GM18873 (cell line): ENCODE data around the gene CCDC91.
"Not testable (repeated sequence)": the region's sequence is repeated elsewhere in the genome, so short reads cannot be mapped to it uniquely, and the experiment has no call there.

Source experiments
- ATAC-seq: cut with Tn5 transposase; IDR thresholded peaks from one replicate; pipeline ENCODE4 v1.9.1; 2021; ENCODE audit warnings: mild to moderate bottlenecking, moderate library complexity, moderate number of reproducible peaks; ENCODE audit not compliant: unreplicated experiment, low FRiP score

CCDC91 gene

DNA sequence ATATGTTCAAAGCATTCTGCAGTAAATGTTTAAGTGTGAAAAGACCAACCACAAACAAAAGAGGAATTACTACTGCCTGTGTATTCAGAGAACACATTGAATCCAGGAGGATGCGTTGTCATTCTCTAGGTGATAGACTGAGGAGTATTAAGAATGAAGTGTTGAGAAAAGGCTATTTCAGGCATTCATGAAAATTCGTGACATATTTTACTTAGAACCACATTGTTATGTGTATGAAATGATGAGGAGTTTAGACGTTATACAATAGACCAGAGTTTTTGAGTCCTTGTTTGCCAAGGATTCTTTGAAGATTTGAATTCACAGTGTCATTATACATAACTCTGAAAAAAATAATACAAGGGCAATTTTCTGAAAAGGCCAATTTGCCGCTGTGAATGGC lies 251.8 kb downstream of the CCDC91 start:
- no peak for ATAC-seq

DNA sequence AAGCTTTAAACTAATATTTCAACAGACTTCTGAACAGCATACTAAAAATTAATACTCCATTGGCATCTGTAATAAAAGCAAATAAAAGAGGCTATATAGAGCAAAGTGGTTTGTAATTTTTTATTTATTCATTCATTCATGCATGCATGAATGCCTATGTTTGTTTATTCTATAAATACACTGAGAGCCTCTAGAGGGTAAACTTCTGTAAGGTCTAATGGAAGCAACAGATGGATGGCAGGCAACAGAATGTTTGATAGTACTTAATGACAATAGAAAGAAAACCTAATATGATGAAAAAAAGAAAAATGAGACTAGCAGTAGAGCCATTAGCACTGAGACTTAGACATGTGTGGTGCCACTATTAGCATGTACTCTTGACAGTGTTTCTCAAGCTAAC lies 253.1 kb downstream of the CCDC91 start:
- no peak for ATAC-seq

DNA sequence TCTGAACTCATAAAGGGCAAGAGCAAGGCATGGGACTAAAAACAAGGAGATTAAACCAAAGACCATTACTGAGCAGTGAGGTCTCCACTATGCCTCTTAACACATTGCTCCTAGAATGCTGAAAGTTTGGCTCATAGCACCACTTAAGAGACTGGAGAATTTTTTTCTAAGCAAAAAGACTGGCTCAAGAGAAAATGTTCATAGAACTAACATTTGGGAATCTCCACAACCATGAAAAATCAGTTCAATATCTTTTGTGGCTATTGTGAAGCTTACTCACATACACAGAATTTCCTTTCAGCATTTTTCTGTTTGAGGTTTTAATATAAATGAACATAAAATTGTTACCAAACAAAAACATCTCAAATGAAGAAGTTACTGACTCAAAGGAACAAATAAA lies 255.8 kb downstream of the CCDC91 start:
- ATAC-seq, result no peak

DNA sequence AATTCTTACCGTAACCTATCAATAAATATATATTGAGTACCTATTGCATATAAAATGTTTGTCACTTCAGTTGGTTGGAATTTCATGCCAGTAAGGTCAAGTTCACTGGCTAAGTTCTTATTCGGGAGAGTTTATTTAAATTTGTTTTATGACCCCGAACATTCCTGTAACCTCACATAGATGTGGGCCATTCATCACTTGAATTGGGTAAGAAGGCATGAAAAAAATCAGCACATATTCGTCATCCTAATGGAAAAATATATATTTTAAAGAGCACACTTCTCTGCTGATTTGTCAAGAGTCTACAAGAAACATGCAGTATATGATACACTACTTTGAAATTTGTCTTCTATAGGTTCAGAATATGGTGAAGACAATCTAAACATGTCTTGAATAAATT lies 263.4 kb downstream of the CCDC91 start:
- no peak for ATAC-seq

DNA sequence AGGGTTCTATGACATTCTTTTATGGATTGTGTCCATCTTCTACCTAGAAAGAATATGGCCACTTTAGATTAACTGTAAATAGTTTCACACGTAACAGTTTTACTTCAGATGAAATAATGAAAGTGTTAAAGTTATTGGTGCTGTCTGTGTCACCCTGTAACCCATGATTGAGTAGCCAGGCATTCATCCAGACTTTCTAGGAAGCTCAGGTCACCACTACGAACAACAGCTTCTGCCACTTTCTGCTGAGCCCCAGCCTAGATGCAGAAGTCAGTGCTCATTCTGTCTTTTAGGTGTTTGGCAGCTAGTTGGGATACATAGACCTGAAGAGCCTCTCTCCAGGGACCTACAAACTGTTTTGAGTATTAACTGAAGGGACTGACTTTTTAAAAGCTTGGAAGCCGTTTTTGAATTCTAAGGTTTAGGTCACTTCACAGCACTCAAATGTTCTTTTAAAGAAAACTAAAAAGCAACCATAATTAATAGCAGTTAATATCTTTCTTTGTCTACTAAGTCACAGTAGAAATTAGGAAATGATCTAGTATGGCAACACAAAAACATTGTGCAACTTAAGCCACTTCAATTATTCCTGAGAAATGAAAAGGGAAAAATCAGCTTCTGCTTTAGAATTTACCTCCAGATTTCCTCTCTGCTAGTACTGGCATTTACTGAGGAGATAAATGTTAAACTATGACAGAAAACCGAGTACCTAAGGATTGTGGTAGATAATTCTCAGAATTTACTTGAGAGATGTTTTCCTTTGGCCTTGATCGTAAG lies 266.9 kb downstream of the CCDC91 start:
- no peak for ATAC-seq

DNA sequence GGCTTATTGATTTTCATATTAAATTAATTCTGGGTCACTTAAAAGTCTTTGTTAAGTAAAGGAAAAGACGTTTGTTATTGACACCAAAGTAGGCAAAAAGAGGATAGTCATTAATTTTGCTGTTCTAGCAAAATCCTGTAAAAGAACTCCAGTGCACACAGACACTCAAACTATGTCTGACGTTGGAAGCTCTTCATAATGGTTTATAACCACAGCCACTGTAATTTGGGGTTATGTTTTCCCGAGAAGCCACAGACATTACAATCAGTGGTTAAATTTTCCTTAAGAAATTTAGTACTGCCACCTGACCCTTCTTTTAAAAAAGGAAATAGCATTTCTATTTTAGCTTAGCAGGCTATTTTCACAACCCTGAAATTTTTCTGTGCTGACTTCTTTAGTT lies 267.5 kb downstream of the CCDC91 start:
- no peak for ATAC-seq

DNA sequence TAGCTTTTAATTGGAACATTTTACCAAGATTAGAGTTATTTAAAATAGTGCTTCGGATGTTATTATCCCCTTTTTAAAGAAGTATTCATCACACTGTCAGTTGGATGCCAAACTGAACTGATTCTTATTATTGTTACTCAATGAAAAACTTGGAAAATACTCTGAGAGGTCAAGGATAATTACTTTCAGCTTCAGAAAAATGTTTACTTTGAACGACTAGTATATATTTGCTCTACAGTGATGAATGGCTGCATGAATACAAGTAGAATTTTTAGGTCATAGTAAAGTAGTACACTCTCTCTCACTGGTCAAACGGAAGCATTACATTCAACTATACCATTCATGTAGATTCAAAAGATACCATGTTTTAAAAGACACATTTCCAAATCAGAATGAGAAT lies 269.2 kb downstream of the CCDC91 start:
- no peak for ATAC-seq

DNA sequence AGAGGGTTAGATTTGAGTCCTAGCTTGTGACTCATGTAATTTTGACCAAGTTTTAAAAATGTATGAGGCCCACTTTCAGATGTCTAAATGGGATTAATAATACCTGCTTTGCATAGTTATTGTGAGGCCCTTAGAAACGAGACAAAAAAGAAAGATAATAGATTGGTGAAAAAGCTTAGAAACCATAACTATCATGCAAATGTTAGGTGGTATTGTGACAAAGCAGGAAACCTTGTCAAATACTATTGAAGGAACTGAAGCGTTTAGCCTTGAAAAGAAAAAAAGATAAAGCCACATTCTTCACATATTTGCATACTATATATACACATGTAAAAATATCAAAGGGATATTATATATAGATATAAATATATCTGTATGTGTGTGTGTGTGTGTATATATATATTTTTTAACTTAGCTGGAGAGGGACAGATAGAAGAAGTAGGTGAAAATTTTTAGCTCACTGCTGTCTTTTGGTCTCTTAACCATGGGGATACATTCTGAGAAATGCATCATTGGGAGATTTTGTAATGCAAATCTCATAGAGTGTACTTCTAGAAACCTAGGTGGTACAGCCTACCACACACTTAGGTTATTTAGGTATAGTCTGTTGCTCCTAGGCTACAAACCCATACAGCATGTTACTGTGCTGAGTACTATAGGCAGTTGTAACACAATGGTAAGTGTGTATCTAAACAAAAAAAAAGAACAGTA lies 270.3 kb downstream of the CCDC91 start:
- ATAC-seq, result peak; percentile 51

DNA sequence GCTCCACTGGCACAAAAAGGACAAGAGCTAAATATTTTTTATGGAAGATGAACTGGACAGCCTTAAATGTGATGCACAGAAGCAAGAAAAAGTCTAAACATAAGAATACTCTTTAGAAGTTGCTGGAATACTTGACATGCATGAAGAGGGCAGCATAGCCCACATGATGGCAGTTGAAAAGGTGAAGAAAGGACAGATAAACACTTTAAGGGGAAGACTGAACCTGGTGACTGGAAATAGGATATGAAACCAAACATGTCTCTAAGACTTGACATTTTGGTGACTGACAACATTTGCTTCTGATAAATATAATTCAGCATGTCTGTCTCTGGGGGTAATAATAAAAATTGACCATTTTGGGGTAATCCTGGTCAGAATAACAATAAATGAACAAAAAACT lies 273.1 kb downstream of the CCDC91 start:
- no peak for ATAC-seq

DNA sequence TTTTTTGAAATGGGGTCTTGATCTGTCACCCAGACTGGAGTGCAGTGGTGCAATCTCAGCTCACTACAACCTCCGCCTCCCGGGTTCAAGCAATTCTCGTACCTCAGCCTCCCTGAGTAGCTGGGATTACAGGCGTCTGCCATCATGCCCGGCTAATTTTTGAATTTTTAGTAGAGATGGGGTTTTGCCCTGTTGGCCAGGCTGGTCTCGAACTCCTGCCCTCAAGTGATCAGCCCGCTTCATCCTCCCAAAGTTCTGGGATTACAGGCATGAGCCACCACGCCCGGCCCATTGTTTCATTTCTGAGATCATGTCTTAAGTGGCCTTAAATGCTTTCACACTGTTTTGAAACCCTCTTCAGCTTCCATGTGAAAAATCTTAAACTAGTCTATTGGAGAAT lies 281.5 kb downstream of the CCDC91 start:
- ATAC-seq, result not testable (repeated sequence)

DNA sequence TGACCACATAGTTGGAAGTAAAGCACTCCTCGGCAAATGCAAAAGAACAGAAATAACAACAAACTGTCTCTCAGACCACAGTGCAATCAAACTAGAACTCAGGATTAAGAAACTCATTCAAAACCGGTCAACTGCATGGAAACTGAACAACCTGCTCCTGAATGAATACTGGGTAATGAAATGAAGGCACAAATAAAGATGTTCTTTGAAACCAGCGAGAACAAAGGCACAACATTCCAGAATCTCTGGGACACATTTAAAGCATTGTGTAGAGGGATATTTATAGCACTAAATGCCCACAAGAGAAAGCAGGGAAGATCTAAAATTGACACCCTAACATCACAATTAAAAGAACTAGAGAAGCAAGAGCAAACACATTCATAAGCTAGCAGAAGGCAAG lies 285.9 kb downstream of the CCDC91 start:
- not testable (repeated sequence) for ATAC-seq

DNA sequence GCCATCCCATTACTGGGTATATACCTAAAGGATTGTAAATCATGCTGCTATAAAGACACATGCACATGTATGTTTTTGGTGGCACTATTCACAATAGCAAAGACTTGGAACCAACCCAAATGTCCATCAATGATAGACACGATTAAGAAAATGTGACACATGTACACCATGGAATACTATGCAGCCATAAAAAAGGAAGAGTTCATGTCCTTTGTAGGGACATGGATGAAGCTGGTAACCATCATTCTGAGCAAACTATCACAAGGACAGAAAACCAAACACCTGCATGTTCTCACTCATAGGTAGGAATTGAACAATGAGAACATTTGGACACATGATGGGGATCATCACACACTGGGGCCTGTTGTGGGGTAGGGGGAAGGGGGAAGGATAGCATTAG lies 288.8 kb downstream of the CCDC91 start:
- not testable (repeated sequence) for ATAC-seq

DNA sequence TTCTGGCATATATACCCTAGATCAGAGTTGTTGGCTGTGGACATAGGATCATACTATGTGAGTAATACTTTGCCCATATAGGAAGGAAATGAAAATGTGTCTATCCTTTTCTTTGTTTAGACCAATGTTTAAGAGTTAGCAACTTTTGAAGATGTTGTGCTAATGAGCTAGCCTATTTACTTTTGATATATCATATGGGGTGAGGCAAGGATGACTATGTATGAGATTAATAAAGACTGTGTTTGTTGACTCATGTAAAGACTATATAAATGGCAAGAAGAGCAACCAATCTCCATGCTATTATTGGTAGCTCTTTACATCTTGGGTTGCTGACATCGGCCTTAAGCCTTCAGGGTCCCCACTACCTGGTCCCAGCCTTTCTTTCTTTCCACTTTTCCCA lies 289.4 kb downstream of the CCDC91 start:
- ATAC-seq, result no peak

DNA sequence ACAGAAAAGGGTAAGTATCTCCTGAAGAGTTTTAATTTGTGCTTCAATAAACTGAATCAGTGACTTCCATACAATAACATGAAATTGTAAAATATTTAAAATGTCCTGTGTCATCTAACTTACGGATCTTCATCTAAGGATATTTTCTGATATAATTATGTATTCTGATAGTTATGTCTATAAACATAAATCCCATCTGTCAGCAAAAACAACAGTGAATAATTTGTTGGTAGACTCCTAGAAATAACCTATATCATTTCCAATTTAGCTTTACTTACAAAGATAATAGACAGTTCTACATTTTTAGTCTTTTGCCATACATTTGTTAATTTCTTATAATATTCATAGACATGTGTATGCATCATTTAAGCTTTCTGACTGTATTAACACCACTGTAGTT lies 293.9 kb downstream of the CCDC91 start:
- no peak for ATAC-seq

DNA sequence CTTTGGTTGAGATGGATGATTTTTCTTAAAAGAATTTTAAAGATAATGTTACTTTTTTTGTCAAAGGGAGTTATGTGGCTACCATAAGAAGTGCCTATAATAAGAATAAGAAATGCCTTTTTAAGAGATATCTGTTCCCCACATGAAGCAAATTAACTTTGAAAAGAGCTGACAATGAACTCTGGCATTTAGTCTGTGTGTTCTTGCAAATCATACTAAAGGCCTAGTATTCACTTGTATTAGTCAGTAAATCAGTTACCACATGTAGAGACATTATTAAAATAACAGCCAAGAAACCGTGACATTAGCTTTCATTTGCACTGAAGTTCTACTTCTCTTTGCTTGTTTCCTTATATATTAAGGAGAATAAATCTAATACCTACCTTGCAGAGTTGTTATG lies 296.3 kb downstream of the CCDC91 start:
- ATAC-seq, result no peak

DNA sequence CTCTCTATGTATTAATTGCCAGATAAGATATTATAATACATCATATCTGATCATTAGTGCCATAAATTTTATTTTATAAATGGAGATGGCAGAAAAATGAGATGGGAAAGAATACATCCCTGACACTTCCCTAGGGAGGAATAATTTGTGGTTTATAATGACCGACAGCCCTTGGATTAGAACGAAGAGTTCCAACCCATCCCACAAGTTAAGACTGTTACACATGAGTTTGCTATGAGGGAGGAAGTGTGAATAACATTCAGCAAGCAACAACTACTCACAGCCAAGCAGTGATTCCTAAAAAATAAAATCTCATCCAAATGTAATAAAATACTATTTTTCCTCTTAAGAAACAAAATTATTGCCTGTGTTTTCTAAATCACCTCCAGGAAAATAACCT lies 299.0 kb downstream of the CCDC91 start:
- ATAC-seq, result no peak

DNA sequence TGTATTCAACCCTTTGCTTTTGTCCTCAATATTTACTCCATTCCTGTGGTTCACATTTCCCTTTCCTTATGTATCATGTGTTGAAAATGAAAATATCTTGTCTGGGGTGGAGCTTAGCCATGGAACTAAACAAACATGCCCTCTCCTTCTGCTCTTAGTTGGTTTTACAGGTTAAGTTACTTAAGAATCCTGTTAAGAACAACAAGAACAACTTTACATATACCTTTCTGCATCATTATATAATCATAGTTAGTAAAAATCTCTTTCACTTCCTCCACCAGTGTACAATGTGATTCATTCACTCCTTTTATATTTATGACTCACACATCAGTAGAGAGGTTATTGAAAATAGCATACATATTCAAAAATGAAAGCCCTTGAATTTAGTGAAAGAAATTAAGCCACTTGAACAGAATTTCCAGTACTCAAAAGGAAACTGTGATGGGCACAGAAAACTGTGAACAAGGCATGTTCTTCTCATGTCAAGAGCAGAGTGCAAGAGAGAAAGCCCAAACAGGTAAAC lies 307.7 kb downstream of the CCDC91 start:
- ATAC-seq, result peak; percentile 92

DNA sequence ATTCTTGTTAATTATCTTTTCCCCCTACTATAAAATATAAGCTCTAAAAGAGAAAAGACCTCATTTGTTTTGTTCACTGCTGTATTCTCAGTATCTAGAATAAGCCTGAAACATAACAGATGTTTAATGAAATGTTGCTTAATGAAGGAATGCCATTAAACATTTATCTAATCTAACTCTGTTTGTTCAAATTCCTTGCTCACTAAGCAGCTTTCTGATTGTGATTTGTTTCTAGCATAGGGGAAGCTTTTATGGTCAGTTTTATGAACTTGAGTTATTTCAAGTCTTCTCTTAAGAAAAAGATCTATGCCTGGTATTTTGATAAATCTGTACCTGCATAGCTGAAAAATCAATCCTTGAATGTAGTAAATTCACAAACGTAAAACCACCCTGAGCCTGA lies 308.6 kb downstream of the CCDC91 start:
- no peak for ATAC-seq

DNA sequence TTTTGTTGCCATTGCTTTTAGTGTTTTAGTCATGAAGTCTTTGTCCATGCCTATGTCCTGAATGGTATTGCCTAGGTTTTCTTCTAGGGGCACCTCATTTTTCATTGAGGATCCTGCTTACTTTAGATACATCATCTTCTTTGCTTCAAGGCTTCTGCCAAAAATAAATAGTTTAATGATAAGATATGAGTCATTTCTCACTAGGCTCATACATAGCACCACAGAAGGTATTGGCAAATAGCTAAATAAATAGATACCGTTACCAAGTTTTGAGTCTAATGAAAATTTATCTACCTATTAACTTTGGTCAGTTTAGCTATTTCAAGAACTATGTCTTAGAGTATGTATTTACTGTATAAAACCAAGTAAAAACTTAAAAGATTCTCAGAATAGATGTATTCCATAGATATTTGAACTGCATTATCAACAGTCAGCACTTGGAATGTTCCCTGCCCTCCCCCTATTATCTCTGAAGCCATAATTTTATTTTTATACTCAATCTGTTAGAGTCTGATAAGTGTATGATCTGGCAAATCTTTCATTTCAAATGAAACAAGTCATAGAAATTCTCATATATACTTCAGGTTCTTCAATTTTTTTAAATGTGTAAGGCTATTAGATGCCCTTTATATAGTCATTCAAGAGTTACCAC lies 310.2 kb downstream of the CCDC91 start:
- ATAC-seq, result no peak

DNA sequence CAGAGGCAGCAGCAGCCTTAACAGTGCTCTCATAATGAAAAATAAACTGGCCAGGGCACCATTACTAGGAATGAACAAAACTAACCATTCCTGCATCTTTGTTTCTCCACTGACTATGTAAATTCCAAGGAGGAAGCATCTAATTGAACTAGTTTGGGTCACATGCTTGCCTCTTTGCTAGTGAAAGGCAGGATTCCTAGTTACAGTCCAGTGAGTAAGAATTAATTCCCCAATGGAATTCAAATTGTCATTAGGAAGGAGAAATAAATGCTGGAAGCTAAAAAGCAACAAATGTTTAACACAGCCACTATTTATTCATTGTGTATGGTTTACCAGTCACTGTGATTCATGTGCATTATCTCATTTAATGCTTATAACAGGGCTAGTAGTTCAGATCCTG lies 316.0 kb downstream of the CCDC91 start:
- ATAC-seq, result no peak

DNA sequence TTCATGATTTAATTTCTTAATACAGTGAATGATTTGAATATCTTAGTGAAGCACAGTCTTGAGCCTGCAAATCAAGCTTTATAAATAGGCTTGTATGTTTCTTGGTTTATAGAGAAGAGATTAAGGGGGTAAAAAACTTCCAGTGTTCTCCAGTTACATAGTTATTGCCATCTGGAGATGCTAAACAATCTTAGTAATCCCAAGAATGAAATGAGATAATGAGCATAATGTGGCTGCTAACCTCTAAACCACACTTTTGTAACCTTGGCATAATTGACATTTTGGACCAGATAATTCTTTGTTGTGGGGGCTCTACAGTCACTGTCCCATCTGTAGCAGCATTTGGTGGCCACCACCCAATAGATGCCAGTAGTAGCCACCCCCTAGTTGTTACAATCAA lies 316.8 kb downstream of the CCDC91 start:
- ATAC-seq, result no peak
